Neural cell (in vitro differentiated cells): Measurements from ENCODE around the gene CHDH.

Experiments used
- CTCF ChIP-seq: fragments of 450-650 bp; IDR thresholded peaks from 2 replicates; pipeline ENCODE4 v1.5.1; 2014; ENCODE audit warnings: antibody characterized with exemption, mild to moderate bottlenecking, moderate library complexity; ENCODE audit not compliant: poor library complexity, severe bottlenecking
- EZH2 ChIP-seq: fragments of 200-600, 300-800 bp; shearing (Covaris generic), sonication (generic); IDR thresholded peaks from 2 replicates; pipeline ENCODE4 v1.6.1; 2014; ENCODE audit warnings: antibody characterized with exemption, low read length, borderline replicate concordance, mild to moderate bottlenecking; ENCODE audit not compliant: insufficient read depth, poor library complexity, severe bottlenecking
- MXI1 ChIP-seq: fragments of 450-650 bp; conservative IDR thresholded peaks from 2 replicates; pipeline ENCODE4 v1.6.1; 2014; ENCODE audit warnings: antibody characterized with exemption, mild to moderate bottlenecking; ENCODE audit not compliant: poor library complexity, severe bottlenecking
- RAD21 ChIP-seq: fragments of 450-650 bp; conservative IDR thresholded peaks from 2 replicates; pipeline ENCODE4 v1.6.1; 2014; ENCODE audit warnings: antibody characterized with exemption, mild to moderate bottlenecking, moderate library complexity
- REST ChIP-seq: IDR thresholded peaks from 2 replicates; pipeline ENCODE4 v1.6.1; 2012; ENCODE audit warnings: borderline replicate concordance
- TAF1 ChIP-seq: IDR thresholded peaks from 2 replicates; pipeline ENCODE4 v1.6.1; 2012; ENCODE audit warnings: low read depth

GRCh38 chr3:53828581-53828980, 17.6 kb downstream of the CHDH start:
- TF ChIP-seq CTCF: no peak
- no peak for TF ChIP-seq EZH2
- no peak for TF ChIP-seq RAD21
- no peak for TF ChIP-seq TAF1
- TF ChIP-seq REST: no peak
- TF ChIP-seq MXI1: no peak
